GM12874 (cell line): ENCODE results near the gene DKK3.

Source experiments
- TF ChIP-seq, protein P1 (sequence below): IDR thresholded peaks from 2 replicates; pipeline ENCODE4 v1.5.1; 2011; ENCODE audit warnings: low read depth, mild to moderate bottlenecking, control low read depth, low read length, moderate library complexity; ENCODE audit not compliant: insufficient read depth

DKK3 gene

DNA sequence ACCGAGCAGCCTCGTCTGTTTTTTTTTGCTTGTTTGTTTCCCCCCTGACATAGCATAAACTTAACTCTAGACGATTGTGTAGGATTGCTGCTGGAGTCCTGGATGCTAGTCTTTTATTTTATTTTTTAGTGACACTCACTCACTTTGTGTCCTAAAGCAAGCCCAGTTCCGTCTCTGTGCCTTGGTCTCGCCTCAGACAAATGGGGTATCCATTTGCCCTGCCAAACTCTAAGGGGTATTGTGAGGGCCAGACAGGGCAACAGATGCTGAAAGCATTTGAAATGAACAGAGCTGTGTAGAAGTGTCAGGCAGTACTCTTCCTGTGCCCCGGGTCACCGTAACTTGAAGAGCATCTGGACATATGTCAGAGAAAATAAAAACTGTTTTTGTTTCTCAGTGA is 34.8 kb upstream of the DKK3 start:
- TF ChIP-seq, protein P1, sequence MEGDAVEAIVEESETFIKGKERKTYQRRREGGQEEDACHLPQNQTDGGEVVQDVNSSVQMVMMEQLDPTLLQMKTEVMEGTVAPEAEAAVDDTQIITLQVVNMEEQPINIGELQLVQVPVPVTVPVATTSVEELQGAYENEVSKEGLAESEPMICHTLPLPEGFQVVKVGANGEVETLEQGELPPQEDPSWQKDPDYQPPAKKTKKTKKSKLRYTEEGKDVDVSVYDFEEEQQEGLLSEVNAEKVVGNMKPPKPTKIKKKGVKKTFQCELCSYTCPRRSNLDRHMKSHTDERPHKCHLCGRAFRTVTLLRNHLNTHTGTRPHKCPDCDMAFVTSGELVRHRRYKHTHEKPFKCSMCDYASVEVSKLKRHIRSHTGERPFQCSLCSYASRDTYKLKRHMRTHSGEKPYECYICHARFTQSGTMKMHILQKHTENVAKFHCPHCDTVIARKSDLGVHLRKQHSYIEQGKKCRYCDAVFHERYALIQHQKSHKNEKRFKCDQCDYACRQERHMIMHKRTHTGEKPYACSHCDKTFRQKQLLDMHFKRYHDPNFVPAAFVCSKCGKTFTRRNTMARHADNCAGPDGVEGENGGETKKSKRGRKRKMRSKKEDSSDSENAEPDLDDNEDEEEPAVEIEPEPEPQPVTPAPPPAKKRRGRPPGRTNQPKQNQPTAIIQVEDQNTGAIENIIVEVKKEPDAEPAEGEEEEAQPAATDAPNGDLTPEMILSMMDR, result no peak

DNA sequence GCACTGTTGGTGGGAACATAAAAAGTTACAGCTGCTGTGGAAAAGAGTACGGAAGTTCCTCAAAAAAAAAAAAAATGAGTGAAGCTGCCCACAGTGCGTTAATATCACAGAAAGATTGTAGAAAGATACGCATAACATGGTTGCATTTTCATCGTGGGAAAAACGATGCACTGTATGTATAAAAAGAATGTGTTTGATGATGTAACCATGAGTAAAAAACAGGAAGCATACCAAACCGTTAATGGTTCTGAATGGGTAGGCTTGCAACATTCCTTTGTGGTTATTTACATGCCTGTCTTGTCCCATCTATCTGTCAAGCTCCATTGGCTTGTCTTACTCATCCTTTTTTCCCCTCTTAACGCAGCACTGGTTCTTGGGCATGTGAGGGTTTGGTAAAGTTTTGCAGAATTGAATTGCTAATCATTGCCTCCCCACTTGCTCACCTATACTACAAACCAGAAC is 33.8 kb upstream of the DKK3 start:
- TF ChIP-seq, protein P1, result no peak

DNA sequence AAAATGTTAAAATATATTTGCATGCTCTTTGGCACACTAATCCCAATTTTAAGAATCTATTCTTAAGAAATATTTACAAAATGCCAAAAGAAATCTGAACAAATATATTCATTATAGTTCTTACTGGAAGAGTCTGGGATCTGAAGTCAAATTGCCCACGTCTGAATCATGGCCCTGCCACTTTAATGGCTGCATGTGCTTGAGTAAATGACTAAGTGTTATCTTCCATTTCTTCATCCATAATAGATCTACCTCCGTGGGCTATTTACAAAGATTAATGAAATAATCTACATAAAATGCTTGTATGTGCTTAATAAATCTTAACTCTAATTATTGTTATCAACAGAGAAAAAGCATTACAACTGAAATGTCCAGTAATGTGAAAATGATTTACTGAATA is 24.5 kb upstream of the DKK3 start:
- TF ChIP-seq, protein P1, result no peak

DNA sequence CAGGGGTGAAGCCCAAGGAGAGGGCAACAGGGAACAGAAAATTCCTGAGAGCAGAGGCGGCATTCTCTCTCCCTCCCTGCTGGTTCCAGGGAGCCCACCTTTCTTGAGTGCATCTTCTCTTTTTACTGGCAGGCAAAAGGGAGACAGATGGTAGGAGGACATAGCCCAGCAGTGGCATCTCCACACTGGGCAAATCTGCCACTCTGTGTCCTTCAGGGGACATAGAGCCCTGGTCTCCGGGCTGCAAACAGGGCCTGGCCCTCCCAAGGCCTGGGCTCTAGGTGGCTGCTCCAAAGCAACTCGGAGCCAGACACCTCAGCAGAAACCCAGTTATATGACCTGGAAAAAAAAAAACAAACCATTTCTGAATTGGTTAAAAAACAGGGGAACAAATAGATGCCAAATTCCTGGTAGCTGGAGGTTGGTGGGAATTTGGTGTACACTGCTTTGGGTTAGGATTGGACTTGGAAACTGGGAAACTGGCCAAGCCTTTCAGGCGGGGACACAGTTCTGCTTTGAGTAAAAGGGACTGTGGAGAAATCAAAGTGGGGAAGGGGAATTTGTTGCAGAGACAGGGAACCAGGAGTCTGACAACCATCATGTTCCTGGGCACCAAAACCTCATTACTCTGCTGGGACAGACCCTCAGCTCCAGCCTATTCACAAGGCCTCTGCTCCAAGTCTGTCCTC is 23.6 kb upstream of the DKK3 start:
- TF ChIP-seq, protein P1, result no peak

DNA sequence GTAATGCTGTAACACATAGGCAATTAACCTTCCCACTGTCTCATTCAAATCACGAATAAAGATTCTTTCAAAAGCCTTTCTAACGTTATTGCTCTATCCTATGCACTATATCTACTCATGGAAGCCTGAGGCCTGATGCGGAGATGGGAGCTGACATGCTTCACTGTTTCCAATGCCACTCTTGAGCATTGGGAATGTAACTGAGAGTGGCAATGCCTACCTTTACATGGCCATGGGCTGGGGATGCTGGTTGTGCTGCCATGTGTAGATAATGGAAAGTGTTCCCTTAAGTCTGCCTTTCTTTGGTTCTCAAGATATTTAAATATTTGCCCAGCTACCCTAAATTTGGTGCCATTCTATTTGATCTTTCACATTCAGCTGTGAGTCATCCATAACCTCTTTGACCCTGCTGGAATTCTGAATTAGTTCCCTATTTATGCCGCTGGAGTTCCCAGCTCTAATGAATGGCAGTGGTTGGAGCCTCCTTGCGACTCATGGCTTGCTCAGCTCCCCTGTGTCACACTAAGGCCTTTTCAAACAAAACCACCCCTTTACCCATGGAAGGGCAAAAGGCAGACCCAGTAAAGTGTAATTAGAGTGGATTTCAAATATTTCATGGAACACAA is 21.4 kb upstream of the DKK3 start:
- TF ChIP-seq, protein P1, result no peak

DNA sequence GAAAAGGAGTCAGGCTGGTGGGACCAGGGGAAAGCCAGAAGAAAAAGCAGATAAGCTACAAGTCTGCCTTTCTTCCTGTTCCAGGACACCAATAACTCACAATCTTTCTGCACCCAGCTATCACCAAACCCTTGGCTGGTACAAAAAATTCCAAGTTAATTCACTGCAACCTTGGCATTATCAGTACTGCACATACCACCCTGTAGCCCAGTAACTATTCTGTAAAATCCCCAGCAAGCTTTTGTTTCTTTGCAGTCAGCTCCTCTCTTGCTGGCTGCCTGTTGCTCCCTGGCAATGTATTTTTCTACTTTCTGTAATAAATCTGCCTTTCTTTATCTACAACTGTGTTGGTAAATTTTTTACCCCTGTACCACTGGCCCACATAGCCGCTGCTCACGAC is 20.7 kb upstream of the DKK3 start:
- TF ChIP-seq, protein P1, result no peak

DNA sequence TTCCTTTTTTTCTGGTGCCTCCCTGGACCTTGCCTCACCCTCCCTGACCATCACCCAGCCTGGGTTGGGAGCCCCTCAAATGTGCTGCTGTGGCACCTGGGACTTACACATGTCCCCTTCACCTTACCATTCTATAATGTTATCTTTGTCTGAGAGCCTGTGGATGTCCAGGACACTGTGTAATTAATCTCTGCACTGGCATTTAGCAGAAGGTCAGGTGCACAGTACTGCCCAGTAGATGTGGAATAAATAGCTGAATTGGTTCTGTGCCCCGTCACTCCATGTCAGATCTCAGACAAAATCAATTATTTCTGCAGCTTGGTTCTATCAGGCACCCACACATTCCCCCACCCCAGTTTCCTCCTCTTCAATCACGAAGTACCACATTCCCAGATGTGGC is 19.9 kb upstream of the DKK3 start:
- TF ChIP-seq, protein P1, result no peak
